HL-60/S4 treated with retinoic acid at 250 ng/mL for 4 days and 3 days (cell line): Measurements from ENCODE around the gene GNAT1.
"Not testable (repeated sequence)": the region's sequence is repeated elsewhere in the genome, so short reads cannot be mapped to it uniquely, and the experiment has no call there.

Experiments
- in situ Hi-C: fragments of 300-500 bp; cut with MboI; formaldehyde crosslinking; loops from 2 replicates; pipeline ENCODE4 v1.7.0; 2022; ENCODE audit warnings: low sequenced_read_pairs

Gene GNAT1

GRCh38 chr3:50237754-50238548, 46.5 kb downstream of the GNAT1 start:
- in situ Hi-C loops = no loop called here

- in situ Hi-C loops = no loop called here
Measured at GRCh38 chr3:50238549-50239026, 47.2 kb downstream of the GNAT1 start.

- in situ Hi-C loops = no loop called here
Measured at GRCh38 chr3:50239649-50240048, 48.2 kb downstream of the GNAT1 start.

GRCh38 chr3:50241163-50241562, 49.8 kb downstream of the GNAT1 start:
- in situ Hi-C loops = no loop called here

- in situ Hi-C loops = no loop called here
Measured at GRCh38 chr3:50241713-50242380, 50.4 kb downstream of the GNAT1 start.

GRCh38 chr3:50242381-50242770, 51.0 kb downstream of the GNAT1 start:
- in situ Hi-C loops = no loop called here

GRCh38 chr3:50242851-50243542, 51.6 kb downstream of the GNAT1 start:
- in situ Hi-C loops = no loop called here

GRCh38 chr3:50243543-50243895, 52.1 kb downstream of the GNAT1 start:
- in situ Hi-C loops = no loop called here

GRCh38 chr3:50244813-50245212, 53.4 kb downstream of the GNAT1 start:
- in situ Hi-C loops = not testable (repeated sequence)

GRCh38 chr3:50245251-50245745, 53.9 kb downstream of the GNAT1 start:
- in situ Hi-C loops = no loop called here

- in situ Hi-C loops = no loop called here
Measured at GRCh38 chr3:50245831-50246516, 54.6 kb downstream of the GNAT1 start.

GRCh38 chr3:50246517-50246954, 55.1 kb downstream of the GNAT1 start:
- in situ Hi-C loops = no loop called here
